Fibroblast of pulmonary artery (primary cell): ENCODE measurements around the gene NEDD8.

Source experiments
- DNase-seq: peaks from one replicate; pipeline ENCODE4 v3.0.0-alpha.2; 2010; ENCODE audit warnings: low read depth
- H3K4me3 ChIP-seq: replicated peaks from 2 replicates; pipeline ENCODE4 v1.5.1; 2011; ENCODE audit warnings: low read depth, mild to moderate bottlenecking, control low read depth, low read length, moderate library complexity
- TF ChIP-seq, protein P1 (sequence below): IDR thresholded peaks from 2 replicates; pipeline ENCODE4 v1.5.1; 2011; ENCODE audit warnings: mild to moderate bottlenecking, control low read depth, low read length, inconsistent platforms; ENCODE audit errors: missing control alignments

Gene NEDD8

DNA sequence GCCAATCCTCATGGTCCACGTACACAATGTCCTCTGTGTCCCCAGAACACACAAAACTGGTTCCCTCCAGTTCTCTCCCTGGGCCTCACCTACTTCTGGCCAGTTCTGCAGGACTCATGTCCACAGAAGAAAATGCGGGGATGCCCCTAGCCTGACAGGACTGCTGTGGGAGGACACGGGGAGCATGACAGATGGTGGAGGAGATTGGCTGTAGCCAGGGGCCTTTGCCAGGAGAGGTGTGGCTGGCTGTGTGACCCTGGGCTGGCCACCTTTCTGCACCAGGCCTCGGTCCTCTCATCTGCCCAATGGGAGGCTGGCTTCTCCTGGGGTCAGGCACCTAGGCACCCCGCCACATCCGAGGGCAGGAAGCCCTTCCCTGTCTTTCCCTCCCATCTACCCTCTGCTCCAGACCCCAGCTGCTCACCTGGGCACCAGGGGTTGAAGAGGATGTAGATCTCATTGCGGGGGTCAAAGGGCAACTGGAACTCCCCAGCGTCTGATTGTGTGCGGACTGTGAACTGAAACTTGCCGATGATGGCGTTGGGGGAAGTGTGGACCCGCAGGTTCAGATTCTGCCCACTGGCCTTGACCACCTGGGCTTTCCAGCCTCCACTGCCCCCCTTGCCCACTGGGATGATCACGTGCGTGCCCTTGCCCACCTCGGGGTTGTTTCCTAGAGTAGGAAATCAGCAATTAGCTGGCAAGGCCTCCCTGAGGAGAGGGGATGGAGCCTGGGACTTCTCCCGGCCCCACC, 28.0 kb upstream of the NEDD8 start:
- TF ChIP-seq, protein P1, sequence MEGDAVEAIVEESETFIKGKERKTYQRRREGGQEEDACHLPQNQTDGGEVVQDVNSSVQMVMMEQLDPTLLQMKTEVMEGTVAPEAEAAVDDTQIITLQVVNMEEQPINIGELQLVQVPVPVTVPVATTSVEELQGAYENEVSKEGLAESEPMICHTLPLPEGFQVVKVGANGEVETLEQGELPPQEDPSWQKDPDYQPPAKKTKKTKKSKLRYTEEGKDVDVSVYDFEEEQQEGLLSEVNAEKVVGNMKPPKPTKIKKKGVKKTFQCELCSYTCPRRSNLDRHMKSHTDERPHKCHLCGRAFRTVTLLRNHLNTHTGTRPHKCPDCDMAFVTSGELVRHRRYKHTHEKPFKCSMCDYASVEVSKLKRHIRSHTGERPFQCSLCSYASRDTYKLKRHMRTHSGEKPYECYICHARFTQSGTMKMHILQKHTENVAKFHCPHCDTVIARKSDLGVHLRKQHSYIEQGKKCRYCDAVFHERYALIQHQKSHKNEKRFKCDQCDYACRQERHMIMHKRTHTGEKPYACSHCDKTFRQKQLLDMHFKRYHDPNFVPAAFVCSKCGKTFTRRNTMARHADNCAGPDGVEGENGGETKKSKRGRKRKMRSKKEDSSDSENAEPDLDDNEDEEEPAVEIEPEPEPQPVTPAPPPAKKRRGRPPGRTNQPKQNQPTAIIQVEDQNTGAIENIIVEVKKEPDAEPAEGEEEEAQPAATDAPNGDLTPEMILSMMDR = no peak
- DNase-seq = no peak
- no peak overlapping the region for H3K4me3 ChIP-seq

DNA sequence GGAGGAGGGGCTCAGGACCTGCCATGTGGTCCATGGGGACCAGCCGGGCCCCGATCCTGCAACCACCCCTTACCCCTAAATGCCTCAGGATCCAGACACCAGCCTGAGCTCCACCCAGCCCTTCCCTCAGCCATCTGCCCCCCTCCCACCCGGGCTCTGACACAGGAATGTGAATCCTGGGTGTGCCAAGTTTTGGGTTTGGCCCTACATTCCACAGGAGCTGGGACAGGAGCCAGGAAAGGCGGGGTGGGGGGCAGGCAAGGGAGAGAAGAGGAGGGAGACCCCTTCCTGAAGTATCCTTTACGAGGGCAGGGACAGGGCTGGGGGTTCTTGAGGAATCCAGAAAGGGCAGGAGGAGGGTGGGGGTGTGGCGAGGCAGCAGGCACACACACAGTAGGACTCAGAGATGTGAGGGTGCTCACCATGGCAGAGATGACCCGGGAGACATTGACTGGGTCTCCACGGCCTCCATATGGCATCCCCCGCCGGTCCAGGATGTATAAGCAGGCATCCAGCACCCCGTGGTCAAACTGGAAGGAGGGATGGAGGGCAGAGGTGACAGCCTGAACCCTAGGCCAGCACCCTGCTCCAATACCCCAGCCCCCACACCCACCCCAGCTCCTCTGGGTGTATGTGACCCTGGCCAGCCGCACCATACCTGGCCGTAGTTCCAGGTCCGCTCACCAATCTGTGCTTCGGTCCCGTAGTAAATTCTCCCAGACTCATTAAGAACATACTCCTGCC, 27.3 kb upstream of the NEDD8 start:
- peak; percentile 49 for DNase-seq
- TF ChIP-seq, protein P1 = no peak
- no peak overlapping the region for H3K4me3 ChIP-seq

DNA sequence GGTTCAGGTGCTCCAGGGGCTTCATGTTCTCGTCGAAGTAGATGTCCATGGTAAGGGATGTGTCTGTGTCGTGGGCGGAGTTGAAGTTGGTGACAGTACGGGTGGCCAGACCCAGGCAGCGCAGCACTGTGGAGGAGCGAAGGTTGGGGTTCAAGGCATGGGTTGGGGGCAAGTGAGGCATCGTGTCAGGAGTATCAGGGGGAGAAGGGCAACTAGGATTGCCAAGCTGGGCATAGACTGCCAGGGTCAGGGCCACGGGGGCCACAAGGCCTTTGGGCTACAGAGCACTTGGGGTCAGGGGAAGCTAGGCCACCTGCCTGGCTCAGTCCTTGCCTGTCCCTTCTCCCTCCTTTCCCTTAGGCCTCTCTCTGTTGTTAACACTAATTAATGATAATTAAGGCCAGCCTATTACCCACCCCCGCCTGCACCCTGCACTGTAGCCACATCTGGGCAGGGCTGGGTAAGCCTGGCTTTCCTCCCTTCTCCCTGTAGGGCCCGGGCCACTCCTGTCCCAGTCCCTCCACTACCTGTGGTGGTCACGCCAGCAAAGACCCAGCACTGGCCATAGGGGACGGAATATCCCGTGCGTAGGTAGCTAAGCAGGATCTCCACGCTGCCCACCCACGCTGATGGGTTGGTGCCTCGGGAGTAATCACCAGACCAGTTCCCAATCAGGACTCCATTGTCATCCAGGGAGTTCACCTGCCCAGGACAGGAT, 26.5 kb upstream of the NEDD8 start:
- H3K4me3 ChIP-seq = no peak overlapping the region
- TF ChIP-seq, protein P1 = no peak
- DNase-seq = no peak

GRCh38 chr14:24258119-24258518, 26.0 kb upstream of the NEDD8 start:
- TF ChIP-seq, protein P1 = no peak
- H3K4me3 ChIP-seq = no peak overlapping the region
- DNase-seq = no peak

DNA sequence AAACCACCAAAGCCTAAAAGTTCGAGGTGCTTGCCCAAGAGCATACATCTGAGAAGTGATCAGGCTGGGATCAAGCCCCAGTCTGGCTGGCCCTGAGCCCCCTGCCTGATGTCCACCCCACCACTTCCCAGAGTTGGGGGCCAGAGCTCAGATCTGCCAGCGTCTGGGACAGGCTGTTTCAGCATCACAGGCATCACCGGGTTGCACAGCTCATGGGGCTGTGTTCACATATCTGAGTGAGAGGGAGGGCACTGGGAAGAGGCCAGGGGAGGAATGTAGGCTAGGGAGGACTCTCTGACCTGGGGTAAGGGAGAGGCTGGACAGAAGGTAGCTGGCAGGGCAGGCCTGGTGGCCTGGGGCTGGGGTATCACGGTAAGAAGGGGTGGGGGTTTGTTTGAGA, 24.8 kb upstream of the NEDD8 start:
- no peak for DNase-seq
- TF ChIP-seq, protein P1 = no peak
- no peak overlapping the region for H3K4me3 ChIP-seq

DNA sequence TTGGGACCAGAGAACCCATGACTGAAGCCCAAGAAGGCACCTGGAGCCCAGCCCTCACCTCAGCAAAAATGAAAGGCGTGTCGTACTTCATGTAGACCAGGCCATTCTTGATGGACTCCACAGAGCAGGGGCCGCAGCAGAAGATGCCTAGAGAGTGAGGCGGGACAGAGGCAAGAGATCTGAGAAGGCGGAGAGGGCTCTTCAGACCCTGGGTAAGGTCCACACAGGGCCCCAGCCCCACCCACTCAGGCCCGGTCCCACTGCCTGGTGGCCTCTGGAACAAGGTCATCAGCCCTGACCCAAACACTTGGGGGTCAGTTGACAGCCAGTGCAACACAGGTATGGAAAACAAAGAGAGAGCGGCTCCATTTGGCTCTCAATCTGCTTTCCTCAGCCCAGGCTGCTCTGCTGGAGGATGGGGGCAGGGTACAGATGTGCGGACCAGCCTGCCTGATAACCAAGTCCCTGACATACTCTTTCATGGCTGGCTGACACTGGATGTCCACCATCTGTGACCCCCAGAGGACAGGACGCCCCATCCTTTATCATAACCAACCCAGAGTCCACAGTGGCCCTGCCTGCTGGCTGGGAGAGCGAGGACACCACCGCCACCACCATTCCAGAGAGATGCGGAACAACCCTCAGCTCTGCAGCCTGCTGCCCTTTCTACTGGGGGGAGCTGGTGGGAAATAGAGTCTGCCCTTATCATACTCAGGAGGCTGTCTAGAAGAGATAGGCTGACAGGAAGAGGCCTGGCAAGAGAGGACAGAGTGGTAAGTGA, 24.0 kb upstream of the NEDD8 start:
- no peak overlapping the region for H3K4me3 ChIP-seq
- no peak for DNase-seq
- TF ChIP-seq, protein P1 = no peak
